ENCODE results near the gene CHD3.

DNA sequence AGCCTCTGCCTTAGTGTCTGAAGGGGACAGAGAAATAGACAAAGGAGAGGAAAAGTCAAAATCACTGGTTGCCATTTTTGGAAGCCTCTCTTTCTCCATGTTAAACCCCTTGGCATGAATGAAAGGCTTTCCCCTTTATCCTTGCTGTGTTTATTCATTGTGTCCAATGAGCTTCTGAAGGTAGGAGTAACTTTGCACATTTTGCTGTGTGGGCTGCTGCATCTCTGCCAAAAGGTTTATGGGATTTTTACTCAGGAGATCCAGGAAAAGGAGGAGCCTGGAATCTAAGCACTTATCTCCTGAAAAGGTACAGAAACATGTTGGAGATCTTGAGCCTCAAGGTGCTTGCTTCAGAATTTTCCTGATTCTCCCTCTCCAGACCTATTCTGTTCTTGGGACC, 47.3 kb downstream of the CHD3 start:
- TF ChIP-seq POLR2AphosphoS5 (IDR thresholded peaks at IDR 0.05; ENCODE audit: low read depth, low read length), result no peak
- no peak for TF ChIP-seq TAF1 (IDR thresholded peaks at IDR 0.05; ENCODE audit: borderline replicate concordance, low read depth, low read length)

Data from GM12892 (cell line).